Ramos (cell line): ENCODE data around the gene CDKN2A.

Source experiments
- in situ Hi-C: fragments of 300-500 bp; cut with MboI; formaldehyde crosslinking; loops from one replicate; pipeline ENCODE4 v1.14.3; 2022; ENCODE audit warnings: low sequenced_read_pairs; ENCODE audit not compliant: unreplicated experiment

CDKN2A gene

GRCh38 chr9:22008717-22009505 is 14.7 kb upstream of the CDKN2A start, which contains the start of gene CDKN2B:
TSS of gene CDKN2B (minus strand) at chr9:22009305. CDS start at chr9:22008953, 352 bp downstream.
- in situ Hi-C loops: loop anchor here (10.0 kb wide), 1 partner anchor 194 kb away; no protein-coding TSS in a partner anchor

DNA sequence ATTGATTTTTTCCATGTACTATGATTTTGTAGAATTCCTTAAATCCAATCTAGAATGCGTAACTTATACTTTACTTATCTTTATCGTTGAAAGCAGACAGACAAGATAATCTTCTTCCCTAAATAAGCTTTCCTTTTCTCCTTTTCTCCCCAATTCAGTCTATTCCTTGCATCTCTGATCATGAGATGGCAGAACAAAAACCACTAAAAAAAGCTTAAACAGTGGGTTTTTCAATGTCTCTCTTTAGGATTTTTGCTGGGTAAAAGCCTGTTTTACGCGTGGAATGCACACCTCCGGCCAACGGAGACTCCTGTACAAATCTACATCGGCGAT is 14.2 kb upstream of the CDKN2A start:
- in situ Hi-C loops: loop anchor here (10.0 kb wide), 1 partner anchor 194 kb away; no protein-coding TSS in a partner anchor

DNA sequence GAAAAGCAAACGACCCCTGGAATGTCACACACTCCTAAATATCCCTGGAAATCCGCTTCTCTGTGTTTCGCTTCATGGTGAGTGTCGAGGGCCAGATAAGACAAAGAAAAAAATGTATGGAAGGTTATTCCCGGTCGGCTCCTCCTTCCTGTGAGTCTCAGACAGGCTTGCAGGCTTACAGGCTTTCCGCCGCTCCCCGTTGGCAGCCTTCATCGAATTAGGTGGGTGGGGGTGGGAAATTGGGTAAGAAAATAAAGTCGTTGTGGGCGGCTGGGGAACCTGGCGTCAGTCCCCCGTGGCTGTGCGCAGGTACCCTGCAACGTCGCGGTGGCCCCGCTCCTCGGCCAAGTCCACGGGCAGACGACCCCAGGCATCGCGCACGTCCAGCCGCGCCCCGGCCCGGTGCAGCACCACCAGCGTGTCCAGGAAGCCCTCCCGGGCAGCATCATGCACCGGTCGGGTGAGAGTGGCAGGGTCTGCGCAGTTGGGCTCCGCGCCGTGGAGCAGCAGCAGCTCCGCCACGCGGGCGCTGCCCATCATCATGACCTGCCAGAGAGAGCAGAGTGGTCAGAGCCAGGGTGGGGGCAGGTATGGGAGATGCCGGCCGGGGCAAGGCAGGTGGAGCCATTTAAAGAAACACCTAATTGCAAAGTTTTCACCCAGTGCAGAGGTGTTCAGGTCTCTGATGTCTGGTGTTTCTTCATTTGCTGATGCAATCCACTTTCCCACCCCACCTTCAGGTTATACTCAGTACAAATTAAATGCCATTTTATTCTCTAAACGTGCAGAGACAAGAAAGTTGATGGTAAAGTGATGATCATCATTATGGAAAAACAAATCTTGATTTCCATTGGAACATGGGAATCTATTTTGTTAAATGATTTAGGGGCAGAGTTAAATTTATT is 11.8 kb upstream of the CDKN2A start:
- in situ Hi-C loops: loop anchor here (10.0 kb wide), 1 partner anchor 191 kb away; no protein-coding TSS in a partner anchor

DNA sequence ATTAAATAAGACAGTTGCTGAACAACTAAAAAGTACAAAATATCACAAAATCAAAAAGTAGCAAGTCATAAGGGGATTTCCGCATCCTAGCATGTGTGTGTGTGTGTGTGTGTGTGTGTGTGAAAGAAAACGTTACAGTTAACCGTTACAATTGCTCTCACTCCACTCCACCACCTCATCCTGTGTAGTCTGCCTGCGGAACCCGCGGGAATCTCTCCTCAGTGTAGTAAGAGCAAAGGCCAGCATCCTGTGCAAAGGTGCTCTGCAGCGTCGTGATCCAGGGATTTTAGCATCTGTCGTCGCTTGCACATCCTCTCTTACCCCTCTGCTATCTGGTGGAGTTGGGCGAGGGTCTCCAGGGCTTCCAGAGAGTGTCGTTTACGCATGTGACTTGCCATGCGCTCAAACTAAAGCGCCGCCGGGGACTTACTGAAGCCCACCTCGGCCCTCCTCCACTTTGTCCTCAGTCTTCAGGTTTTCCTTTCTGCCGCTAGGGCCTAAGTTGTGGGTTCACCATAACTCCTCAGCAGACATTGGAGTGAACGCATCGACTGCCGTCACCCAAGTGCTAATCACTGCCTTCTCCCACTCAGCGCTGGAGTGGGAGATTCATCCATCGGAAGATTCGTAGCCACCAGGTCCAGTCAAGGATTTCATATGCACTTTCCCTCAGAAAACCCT is 11.0 kb upstream of the CDKN2A start:
- in situ Hi-C loops: loop anchor here (10.0 kb wide), 1 partner anchor 190 kb away; no protein-coding TSS in a partner anchor

- in situ Hi-C loops: loop anchor here (10.0 kb wide), 1 partner anchor 187 kb away; no protein-coding TSS in a partner anchor
These were observed 7.8 kb upstream of the CDKN2A start for GRCh38 chr9:22002038-22002437.

DNA sequence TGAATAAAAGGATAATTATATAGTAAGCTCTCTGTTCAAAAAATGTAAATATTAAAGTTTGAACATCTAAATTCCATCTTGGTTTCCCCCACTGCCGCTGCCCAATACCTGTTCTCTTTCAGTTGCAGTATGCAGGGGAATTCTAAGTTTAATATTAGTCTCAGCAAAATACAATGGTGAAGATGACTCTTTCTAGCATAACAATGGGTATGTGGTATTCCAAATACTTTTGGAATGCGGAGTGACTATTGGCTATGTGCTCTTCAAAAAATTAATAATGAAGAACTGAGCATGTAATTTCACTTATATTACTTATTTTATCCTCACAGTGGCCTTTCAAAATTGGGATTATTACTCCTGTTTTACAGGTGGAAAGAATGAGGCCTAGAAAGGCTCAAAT is 3.8 kb upstream of the CDKN2A start:
- in situ Hi-C loops: no loop called here

DNA sequence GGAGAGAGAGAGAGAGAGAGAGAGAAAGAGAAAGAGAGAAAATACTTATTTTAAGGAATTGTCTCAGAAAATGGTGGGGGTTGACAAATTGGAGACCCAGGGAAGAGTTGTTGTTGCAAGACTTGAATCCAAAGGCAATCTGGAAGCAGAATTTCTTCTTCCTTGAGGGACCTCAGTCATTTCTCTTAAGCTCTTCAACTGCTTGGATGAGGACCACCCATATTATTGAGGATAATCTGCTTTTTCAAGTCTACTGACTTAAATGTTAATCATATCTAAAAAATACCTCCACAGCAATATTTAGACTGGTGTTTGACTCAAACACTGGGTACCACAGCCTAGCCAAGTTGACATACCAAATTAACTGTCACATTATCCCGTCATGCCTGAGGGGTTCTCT is 3.3 kb upstream of the CDKN2A start:
- in situ Hi-C loops: no loop called here

GRCh38 chr9:21996858-21997257 is 2.7 kb upstream of the CDKN2A start:
- in situ Hi-C loops: no loop called here

DNA sequence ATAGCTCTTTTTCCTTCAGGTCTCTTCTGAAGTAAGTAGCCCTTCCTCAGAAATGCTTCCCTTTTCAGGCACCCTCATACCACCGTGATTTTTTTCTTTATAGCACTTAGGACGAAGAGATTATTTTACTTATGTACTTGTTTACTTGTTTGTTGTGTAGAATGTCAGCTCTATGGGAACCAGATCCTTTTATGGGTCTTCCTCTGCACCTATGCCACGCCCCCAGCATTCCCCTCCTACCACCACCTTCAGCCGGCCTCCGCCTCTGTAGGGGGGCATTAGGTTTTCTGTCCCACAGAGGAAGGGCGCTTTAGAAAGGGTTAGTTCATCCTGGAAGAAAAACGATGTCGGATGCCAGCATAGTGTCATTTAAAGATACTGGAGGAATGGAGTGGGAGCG is 2.2 kb upstream of the CDKN2A start:
- in situ Hi-C loops: no loop called here

DNA sequence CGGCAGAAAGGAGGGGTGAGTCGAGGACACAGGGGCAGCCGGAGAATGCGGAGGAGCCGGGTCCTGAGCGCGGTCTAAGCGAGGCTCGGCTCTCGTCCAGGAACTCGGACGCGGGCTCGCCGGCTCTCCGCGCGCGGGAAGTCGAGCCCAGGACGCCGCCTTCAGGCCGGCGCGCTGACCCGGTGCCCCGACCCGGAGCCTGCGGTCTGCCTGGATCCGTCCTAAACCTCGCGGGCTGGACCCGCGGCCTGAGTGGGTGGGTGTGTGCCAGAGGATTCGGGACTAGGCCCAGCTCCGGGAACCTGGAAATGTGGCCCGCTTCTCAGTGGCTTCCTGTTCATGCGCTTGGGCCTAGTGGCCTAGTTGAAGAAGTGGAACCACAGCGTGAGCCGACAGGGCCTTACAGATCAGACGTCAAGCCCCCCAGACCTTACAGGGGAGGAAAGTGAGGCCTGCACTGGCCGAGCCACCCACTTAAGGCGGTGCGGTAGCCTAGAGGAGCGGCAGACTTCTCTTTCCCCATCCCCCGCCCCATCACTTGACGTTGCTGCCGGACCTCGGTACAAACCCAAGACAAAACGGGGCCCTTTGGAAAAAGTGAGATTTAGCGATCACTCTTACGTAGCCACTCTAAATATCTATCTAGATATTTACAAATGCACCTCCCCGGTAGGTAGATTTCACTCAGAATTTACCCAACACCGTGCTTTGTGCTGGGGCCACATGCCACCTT is 1.6 kb upstream of the CDKN2A start:
- in situ Hi-C loops: no loop called here

DNA sequence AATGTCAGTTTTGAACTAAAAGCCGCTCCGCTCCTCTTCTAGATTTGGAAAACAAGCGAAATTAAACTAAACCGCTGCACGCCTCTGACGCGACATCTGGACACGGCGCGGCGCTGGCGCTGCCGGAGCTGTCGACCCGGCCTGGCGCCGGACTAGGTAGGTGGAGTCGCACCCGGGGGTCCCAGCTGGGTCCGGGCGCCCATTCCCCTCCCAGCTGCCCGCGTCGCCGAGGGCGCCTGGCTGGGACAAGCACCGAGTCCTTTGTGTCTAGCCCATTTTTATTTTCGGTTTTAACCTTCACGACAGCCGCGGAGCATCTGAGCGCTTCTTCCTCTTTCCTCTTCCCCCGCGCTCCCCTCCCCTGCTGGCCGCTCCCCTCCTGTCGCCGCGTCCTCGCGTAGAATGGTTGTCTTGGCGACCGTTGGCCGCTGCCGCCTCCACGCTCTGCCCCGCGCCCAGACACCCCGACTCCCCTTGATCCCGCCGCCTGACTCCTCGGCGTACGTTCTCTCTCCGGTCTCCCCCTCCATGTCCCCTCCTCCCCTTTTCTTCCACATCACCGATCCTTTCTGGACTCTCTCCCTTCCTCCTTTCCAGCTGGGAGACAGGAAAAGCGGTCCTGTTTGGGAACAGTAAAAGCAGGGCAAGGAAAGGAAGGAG is 944 bp upstream of the CDKN2A start:
- in situ Hi-C loops: no loop called here

- in situ Hi-C loops: no loop called here
These were observed 389 bp upstream of the CDKN2A start, which contains the start of gene CDKN2B-AS1 for GRCh38 chr9:21994556-21995005. TSS of gene CDKN2B-AS1 (plus strand) at chr9:21994791.

DNA sequence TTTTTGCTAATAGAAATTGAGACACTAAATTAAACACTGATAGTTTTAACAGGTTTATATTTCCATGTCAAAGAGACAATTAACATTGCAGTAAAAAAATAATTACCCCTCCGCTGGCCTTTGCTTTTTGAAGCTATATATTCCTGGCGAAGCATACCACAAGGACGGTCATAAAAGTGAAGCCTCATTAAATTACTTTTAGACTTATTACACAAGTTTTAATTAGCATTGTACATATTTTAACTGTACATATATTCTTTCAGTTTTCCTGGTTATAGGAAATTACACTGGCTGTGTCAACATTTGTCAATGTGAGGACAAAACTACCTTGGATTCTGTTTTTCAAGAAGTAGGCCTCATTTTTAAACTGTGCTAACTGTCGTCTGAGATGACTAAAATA is 1.2 kb downstream of the CDKN2A start:
- in situ Hi-C loops: no loop called here

DNA sequence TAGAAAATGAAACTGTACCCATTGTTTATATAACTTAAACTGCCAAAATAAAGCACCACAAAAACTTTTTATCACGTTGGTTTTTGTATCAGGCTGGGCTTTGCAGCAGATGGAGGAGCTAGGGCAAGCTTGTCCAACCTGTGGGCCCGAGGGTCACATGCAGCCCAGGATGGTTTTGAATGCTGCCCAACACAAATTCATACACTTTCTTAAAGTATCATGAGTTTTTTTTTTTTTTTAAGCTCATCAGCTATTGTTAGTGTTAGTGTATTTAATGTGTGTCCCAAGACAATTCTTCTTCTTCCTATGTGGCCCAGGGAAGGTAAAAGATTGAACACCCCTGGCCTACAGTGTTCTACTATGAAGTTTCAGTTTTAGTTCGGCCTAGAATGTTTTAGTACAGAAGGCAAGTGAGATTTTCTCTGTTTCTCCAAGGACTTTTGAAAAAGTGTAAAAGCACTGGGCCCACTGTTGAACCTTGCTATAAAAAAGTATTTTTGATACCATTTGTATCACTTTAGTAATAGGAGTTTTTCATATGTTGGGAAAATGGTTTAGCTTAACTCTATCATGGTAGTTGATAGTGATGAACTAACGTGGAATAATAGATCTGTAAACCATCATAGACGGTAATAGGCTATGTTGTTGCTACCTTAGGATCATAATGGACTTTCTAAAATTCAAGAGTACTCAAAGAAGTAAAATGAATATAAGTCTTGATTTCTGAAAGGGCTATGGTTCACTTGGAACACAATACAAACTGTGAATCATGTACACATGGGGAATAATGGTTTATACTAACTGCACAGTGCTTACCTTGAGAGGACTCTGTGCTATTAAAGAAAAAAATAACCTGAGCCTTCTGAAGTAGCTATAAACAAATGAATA is 2.9 kb downstream of the CDKN2A start:
- in situ Hi-C loops: no loop called here

GRCh38 chr9:21989440-21990189 is 4.6 kb downstream of the CDKN2A start:
- in situ Hi-C loops: no loop called here

DNA sequence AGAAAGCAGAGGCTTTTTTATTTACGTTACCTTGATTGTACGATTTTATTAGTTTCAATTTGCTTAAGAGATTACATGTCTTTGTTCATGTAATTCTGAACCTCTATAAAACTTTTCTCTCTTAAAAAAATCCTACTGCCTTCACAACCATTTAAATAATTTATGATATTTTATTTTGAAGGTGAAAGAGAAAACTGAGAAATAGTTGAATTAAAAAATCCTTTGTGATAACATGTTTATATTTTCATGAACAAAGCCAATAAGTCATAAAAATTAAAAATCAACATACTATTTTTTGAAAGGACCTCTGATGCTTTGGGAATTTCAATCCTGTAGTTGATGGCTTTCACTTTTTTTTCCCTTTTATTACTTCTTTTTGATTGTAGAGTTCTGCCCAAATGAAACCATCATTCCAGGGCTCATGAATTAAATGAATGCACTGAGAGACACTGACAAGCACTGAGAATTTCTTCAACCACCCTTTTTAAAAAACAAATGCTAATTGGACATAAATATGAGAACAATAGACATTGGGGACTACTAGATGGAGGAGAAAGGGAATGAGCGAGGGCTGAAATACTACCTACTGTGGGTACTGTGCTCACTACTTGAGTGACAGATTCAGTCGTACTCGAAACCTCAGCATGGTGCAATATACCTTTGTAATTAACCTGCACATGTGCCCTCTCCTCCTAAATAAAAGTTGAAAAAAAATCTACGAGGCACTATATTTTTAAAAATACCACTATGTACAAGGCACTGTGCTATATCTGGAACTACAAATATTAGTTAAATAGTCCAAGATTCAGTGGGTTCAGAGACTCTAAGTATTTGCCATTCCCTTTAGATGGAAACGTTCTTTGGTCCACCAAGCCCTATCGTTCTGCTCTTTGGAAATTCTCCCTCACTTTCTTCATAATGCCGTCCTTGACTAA is 5.9 kb downstream of the CDKN2A start:
- in situ Hi-C loops: no loop called here
